ENCODE measurements around the gene TMPRSS11B. TPM values are rescaled to one million over a fixed set of nuclear protein-coding genes. Genes with fewer than 3 reads are reported as not detected.

The TMPRSS11B gene
- total RNA-seq, 2 donors from 2014 or later, result not detected

DNA sequence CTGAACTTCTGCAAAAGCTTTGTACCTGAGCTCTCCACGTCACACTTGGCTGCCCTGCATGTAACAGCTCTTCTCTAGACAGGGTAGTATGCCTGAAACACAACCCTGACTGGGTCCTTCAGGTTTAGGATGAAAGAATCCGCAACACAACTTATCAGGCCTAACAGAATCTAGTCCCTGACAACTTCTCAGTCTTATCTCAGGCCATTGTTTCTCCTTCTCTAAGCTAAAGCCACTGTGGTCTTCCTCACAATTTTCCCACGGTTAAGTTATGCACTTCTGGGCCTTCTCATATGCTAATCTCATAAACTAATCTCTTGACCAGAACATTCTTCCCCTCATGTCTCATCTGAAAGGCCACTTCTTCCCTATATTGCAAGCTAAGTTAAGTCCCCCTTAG is 10.8 kb upstream of the TMPRSS11B start:
- Histone ChIP-seq H3K27me3 (no peaks in the 10 kb centered on the region), H3K4me3 (no peak overlapping the region), H3K4me1 (no peaks in the 10 kb centered on the region), H3K27ac (no peak overlapping the region), H3K36me3 (no peaks in the 10 kb centered on the region), H3K9ac (ENCODE audit: low read depth in 2 of 2, low read length in 2 of 2) (no peak overlapping the region), H3K9me3 (no peaks in the 10 kb centered on the region)
- TF ChIP-seq, protein P1, sequence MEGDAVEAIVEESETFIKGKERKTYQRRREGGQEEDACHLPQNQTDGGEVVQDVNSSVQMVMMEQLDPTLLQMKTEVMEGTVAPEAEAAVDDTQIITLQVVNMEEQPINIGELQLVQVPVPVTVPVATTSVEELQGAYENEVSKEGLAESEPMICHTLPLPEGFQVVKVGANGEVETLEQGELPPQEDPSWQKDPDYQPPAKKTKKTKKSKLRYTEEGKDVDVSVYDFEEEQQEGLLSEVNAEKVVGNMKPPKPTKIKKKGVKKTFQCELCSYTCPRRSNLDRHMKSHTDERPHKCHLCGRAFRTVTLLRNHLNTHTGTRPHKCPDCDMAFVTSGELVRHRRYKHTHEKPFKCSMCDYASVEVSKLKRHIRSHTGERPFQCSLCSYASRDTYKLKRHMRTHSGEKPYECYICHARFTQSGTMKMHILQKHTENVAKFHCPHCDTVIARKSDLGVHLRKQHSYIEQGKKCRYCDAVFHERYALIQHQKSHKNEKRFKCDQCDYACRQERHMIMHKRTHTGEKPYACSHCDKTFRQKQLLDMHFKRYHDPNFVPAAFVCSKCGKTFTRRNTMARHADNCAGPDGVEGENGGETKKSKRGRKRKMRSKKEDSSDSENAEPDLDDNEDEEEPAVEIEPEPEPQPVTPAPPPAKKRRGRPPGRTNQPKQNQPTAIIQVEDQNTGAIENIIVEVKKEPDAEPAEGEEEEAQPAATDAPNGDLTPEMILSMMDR (IDR thresholded peaks at IDR 0.05), result no peak
- intact Hi-C loops (cut with DNase I), result no loop called here
- DNase-seq, result no peak

DNA sequence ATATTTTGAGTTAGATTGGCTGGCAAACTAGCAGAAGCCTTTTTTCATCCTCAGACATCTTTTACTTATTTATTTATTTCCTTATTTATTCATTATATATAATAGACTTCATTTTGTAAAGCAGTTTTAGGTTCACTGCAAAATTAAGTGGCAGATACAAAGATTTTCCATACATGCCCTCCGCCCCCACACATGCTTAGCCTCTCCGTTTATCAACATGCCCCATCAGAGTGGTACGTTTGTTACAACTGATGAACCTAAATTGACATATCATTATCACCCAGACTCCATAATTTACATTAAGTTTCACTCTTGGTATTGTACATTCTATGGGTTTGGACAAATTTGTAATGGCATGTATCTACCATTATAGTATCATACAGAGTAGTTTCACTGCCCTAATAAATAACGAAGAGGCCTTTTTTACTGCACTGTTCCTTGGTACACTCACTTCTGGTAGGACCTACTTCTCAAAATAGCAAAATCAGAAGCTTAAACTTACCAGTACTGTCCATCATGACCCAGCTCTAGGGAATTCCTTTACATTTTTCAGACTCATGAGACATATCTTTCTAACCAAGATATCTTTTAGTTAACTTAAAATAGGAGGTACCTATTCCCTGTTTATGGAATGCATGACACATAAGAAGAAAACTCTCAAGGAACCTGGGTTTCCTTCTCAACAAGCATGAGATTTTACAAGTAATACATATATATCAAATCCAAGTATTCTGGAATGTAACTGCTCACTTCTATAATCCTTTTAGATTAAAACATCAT is 4.8 kb upstream of the TMPRSS11B start:
- no peak overlapping the region for H3K4me3 ChIP-seq
- no peak overlapping the region for H3K9ac ChIP-seq (ENCODE audit: low read depth in 2 of 2, low read length in 2 of 2)
- TF ChIP-seq, protein P1 (IDR thresholded peaks at IDR 0.05), result no peak
- intact Hi-C loops (cut with DNase I), result no loop called here
- H3K27ac ChIP-seq, result no peak overlapping the region
- no peaks in the 10 kb centered on the region for H3K4me1 ChIP-seq
- no peak for DNase-seq
- no peaks in the 10 kb centered on the region for H3K27me3 ChIP-seq
- no peaks in the 10 kb centered on the region for H3K9me3 ChIP-seq
- no peaks in the 10 kb centered on the region for H3K36me3 ChIP-seq

DNA sequence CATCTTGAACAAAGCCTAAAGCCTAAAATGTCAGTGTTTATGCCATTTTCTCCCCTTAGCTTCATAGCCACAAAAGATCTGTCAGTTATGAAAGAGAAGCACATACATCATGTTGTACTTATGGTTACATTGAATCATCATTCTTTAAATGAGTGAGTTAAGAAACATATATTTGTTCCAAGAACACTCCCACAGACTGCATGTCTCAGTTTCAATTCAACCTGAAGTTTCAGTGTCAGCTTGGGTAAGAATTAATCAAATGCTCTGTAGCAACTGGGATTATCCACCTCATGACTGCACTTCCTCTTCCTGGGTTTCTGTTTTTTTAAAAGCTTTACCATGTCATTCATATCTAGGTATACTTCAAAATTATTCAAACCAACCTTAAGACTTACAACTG is 3.9 kb upstream of the TMPRSS11B start:
- DNase-seq, result no peak
- Histone ChIP-seq H3K9ac (ENCODE audit: low read depth in 2 of 2, low read length in 2 of 2) (no peak overlapping the region), H3K4me3 (no peak overlapping the region), H3K4me1 (no peaks in the 10 kb centered on the region), H3K27ac (no peak overlapping the region), H3K27me3 (no peaks in the 10 kb centered on the region), H3K36me3 (no peaks in the 10 kb centered on the region), H3K9me3 (no peaks in the 10 kb centered on the region)
- TF ChIP-seq, protein P1 (IDR thresholded peaks at IDR 0.05), result no peak
- intact Hi-C loops (cut with DNase I), result no loop called here

DNA sequence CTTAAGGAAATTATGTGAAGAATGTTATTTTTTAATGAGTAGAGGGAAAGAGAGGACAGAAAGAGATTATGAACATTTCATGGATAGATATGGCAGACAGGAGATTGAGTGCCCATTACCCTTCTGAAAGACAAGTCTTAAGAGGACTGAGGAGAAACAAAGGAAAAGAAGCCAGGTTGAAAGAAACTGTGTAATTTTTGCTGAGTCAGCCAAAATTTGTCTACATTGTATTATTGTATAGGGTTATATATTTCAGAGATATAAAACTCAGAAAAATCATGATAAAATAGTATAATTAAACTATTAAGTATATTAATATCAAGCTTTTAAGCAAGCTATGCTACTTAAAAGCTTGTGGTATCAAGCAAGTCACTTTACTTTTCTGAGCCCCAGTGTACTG is 4.9 kb downstream of the TMPRSS11B start:
- H3K27ac ChIP-seq, result no peak overlapping the region
- no peak for DNase-seq

DNA sequence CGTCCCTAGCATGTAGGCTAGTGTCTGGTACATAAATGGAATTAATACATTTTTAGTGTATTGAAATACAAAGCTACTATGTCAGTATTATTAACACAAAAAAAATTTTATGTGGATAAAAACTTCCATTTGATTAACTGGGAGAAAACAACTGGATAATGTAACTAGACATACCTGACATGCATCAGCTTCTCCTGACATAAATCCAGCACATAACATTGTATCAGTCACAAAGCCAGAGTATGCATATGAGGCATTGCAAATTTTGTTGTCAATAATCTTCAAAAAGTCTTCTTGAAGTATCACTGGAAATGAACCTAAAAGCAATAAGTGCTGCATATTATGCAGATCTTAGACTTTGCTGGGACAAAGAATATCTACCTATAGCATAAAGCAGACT is 16.9 kb downstream of the TMPRSS11B start:
- Histone ChIP-seq H3K27ac (no peak overlapping the region), H3K9me3 (no peaks in the 10 kb centered on the region)
- TF ChIP-seq, protein P1 (IDR thresholded peaks at IDR 0.05), result no peak

More for the DNA sequence above, 4.9 kb downstream of the TMPRSS11B start:
- intact Hi-C loops (cut with DNase I), result no loop called here
- Histone ChIP-seq H3K9ac (ENCODE audit: low read depth in 2 of 2, low read length in 2 of 2) (no peak overlapping the region), H3K4me3 (no peak overlapping the region), H3K36me3 (no peaks in the 10 kb centered on the region), H3K27me3 (no peaks in the 10 kb centered on the region), H3K4me1 (no peaks in the 10 kb centered on the region), H3K9me3 (no peaks in the 10 kb centered on the region)
- TF ChIP-seq, protein P1 (IDR thresholded peaks at IDR 0.05), result no peak

More for the DNA sequence above, 16.9 kb downstream of the TMPRSS11B start:
- DNase-seq, result no peak
- H3K36me3 ChIP-seq, result no peaks in the 10 kb centered on the region
- no peaks in the 10 kb centered on the region for H3K4me1 ChIP-seq
- no peak overlapping the region for H3K4me3 ChIP-seq
- intact Hi-C loops (cut with DNase I), result no loop called here
- H3K27me3 ChIP-seq, result no peaks in the 10 kb centered on the region
- no peak overlapping the region for H3K9ac ChIP-seq (ENCODE audit: low read depth in 2 of 2, low read length in 2 of 2)
